Uterus (tissue), 4 donors: ENCODE measurements around the gene TMPRSS13. TPM values are rescaled to one million over a fixed set of nuclear protein-coding genes. Genes with fewer than 3 reads are reported as not detected.
"Not testable (repeated sequence)": the region's sequence is repeated elsewhere in the genome, so short reads cannot be mapped to it uniquely, and the experiment has no call there.

Experiments
- DNase-seq, 2 donors: peaks; one replicate each; pipeline ENCODE4 v3.0.0-alpha.2; 2019 to 2020
- H3K27ac ChIP-seq, 2 donors: fragments of 200-600 bp; sonication (generic); 1 replicate in 1 of 2; 2 replicates in 1 of 2; pipeline ENCODE4 v1.5.1; 2016 to 2018
- H3K27me3 ChIP-seq, 2 donors: fragments of 200-600 bp; sonication (generic); one replicate each; pipeline ENCODE4 v1.5.1; 2018 to 2019; ENCODE audit warnings: control low read depth in 1 of 2
- H3K36me3 ChIP-seq, 2 donors: fragments of 200-600 bp; sonication (generic); one replicate each; pipeline ENCODE4 v1.5.1; 2019; ENCODE audit warnings: control low read depth in 1 of 2
- H3K4me1 ChIP-seq, 2 donors: fragments of 200-600 bp; sonication (generic); one replicate each; pipeline ENCODE4 v1.5.1; 2018 to 2019; ENCODE audit warnings: control low read depth in 1 of 2
- H3K4me3 ChIP-seq, 2 donors: fragments of 200-600 bp; sonication (generic); 1 replicate in 1 of 2; 2 replicates in 1 of 2; pipeline ENCODE4 v1.5.1; 2018 to 2019; ENCODE audit warnings: mild to moderate bottlenecking in 1 of 2
- H3K9me3 ChIP-seq, 2 donors: fragments of 200-600 bp; sonication (generic); one replicate each; pipeline ENCODE4 v1.5.1; 2019; ENCODE audit warnings: control low read depth in 1 of 2
- POLR2A ChIP-seq, 2 donors: fragments of 450-650 bp; IDR thresholded peaks; one replicate each; pipeline ENCODE4 v1.6.1; 2016; ENCODE audit warnings: antibody characterized with exemption in 2 of 2, mild to moderate bottlenecking in 1 of 2, moderate library complexity in 1 of 2
- intact Hi-C: fragments of 100-400 bp; cut with DNase I; formaldehyde crosslinking; loops from one replicate; pipeline ENCODE4 v1.15.1; 2023; ENCODE audit warnings: low total_unique reads
- total RNA-seq, 4 donors: library from RNA; depleted of rRNA in 3 of 4; stranded (reverse); fragments of >200 nt in 3 of 4; gene quantifications; one replicate each; pipeline versions ENCODE4 v1.1.0 to v1.2.4, GENCODE V29; 2014 to 2023
- TF ChIP-seq, protein P1 (sequence below), 4 experiments: fragments of 200-600 bp in 2 of 4; fragments of 450-650 bp in 2 of 4; sonication (generic) in 2 of 4; IDR thresholded peaks; one replicate each; pipeline ENCODE4 v1.5.1; 2016 to 2019; ENCODE audit warnings: antibody characterized with exemption in 4 of 4, mild to moderate bottlenecking in 2 of 4, moderate library complexity in 1 of 4
- donor health status: DM: yes; HTN: yes; CAD: no.

The TMPRSS13 gene
- total RNA-seq, 4 donors from 2014 or later, result 0.15 to 0.90 (median 0.51) TPM; not detected in 1

- H3K27ac ChIP-seq, result no peak overlapping the region
- no peak for DNase-seq
- no peaks in the 10 kb centered on the region for H3K9me3 ChIP-seq
- no peaks in the 10 kb centered on the region for H3K36me3 ChIP-seq
- TF ChIP-seq POLR2A (IDR thresholded peaks at IDR 0.05), result no peak
- TF ChIP-seq, protein P1, sequence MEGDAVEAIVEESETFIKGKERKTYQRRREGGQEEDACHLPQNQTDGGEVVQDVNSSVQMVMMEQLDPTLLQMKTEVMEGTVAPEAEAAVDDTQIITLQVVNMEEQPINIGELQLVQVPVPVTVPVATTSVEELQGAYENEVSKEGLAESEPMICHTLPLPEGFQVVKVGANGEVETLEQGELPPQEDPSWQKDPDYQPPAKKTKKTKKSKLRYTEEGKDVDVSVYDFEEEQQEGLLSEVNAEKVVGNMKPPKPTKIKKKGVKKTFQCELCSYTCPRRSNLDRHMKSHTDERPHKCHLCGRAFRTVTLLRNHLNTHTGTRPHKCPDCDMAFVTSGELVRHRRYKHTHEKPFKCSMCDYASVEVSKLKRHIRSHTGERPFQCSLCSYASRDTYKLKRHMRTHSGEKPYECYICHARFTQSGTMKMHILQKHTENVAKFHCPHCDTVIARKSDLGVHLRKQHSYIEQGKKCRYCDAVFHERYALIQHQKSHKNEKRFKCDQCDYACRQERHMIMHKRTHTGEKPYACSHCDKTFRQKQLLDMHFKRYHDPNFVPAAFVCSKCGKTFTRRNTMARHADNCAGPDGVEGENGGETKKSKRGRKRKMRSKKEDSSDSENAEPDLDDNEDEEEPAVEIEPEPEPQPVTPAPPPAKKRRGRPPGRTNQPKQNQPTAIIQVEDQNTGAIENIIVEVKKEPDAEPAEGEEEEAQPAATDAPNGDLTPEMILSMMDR (IDR thresholded peaks at IDR 0.05), result no peak
- no peaks in the 10 kb centered on the region for H3K4me1 ChIP-seq
- intact Hi-C loops, result no loop called here
- H3K4me3 ChIP-seq, result no peak overlapping the region
- no peaks in the 10 kb centered on the region for H3K27me3 ChIP-seq
These were observed 21.1 kb upstream of the TMPRSS13 start for GRCh38 chr11:117950301-117950700.

DNA sequence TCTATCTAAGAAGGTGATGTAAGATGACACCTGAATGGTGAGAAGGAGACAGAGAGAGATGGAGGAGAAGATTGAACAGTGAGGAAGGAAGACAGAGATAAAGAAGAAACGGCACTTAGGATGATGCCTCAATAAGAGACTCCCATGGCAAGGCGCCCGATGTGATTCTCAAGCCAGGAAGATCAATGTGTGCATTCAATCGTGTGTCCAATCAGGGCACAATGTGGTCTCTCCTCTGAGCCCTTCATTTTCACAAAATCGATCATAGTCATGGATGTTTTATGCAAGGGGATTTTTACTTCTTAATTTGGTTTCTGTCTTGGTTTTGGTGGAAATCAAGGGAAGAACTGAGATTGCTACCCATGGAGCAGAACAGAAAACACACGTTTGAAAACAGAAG is 19.9 kb upstream of the TMPRSS13 start:
- no peaks in the 10 kb centered on the region for H3K27me3 ChIP-seq
- TF ChIP-seq POLR2A (IDR thresholded peaks at IDR 0.05), result no peak
- TF ChIP-seq, protein P1 (IDR thresholded peaks at IDR 0.05), result no peak
- H3K36me3 ChIP-seq, result no peaks in the 10 kb centered on the region
- no peaks in the 10 kb centered on the region for H3K4me1 ChIP-seq
- no peaks in the 10 kb centered on the region for H3K9me3 ChIP-seq
- DNase-seq, result no peak
- intact Hi-C loops, result no loop called here
- no peak overlapping the region for H3K27ac ChIP-seq
- no peak overlapping the region for H3K4me3 ChIP-seq

DNA sequence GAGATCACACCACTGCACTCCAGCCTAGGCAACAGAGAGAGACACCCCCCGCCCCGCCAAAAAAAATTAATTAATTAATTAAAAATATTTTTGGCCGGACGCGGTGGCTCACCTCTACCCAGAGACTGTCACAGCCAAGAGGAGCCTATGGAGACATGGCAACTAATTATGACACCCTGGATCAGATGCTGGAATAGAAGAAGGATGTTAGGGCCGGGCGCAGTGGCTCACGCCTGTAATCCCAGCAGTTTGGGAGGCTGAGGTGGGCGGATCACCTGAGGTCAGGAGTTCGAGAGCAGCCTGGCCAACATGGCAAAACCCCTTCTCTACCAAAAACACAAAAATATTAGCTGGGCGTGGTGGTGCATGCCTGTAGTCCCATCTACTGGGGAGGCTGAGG is 19.3 kb upstream of the TMPRSS13 start:
- DNase-seq, H3K36me3 ChIP-seq, H3K9me3 ChIP-seq, H3K27ac ChIP-seq, intact Hi-C loops, H3K4me3 ChIP-seq, H3K4me1 ChIP-seq, H3K27me3 ChIP-seq: not testable (repeated sequence)

GRCh38 chr11:117947751-117948150 is 18.5 kb upstream of the TMPRSS13 start:
- H3K9me3 ChIP-seq, H3K36me3 ChIP-seq, H3K27ac ChIP-seq, DNase-seq, H3K4me1 ChIP-seq, H3K4me3 ChIP-seq, H3K27me3 ChIP-seq: not testable (repeated sequence)
- intact Hi-C loops, result loop anchor here (2.0 kb wide), 1 partner anchor 105 kb away; no protein-coding TSS in a partner anchor

DNA sequence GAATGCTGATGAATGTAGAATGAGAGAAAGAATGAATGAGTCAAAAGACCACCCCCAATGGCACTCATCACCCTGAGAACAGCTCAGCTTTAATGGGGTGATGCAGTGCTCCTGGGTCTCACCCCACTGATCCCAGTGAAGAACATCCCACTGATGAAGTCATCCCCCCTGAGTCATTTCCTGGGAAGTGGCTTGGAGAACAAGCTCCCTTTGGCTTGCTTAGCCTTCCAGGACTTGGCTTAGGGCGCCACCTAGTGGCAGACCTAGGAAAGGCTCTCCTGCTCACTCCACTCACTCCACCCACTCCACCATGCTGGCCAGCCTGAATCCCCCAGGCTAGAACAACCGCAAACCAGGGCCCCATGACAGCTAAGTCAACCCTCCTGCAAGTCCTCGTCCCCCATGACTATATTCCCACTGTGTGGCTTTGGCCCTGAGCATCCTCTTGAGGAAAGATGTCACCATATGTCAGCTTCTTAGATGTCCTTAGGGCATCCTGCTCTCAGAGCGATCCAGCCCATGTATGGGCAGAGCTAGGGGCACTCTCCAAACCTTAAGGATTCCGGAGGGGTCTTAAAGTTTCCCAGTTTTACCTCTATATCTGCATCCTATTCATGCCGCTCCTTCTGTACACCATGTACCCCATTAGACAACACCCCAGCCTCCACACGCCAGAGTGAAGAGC is 17.8 kb upstream of the TMPRSS13 start:
- Histone ChIP-seq H3K27me3 (no peaks in the 10 kb centered on the region), H3K27ac (peak overlapping the region in 1 of 2 donors; percentile 3), H3K36me3 (no peaks in the 10 kb centered on the region), H3K4me1 (no peaks in the 10 kb centered on the region), H3K9me3 (no peaks in the 10 kb centered on the region), H3K4me3 (no peak overlapping the region)
- intact Hi-C loops, result loop anchor here (2.0 kb wide), 1 partner anchor 104 kb away; no protein-coding TSS in a partner anchor
- TF ChIP-seq, protein P1 (IDR thresholded peaks at IDR 0.05), result peak; percentile 94 to 98 (median 96)
- no peak for TF ChIP-seq POLR2A (IDR thresholded peaks at IDR 0.05)
- DNase-seq, result peak; percentile 92 to 94

DNA sequence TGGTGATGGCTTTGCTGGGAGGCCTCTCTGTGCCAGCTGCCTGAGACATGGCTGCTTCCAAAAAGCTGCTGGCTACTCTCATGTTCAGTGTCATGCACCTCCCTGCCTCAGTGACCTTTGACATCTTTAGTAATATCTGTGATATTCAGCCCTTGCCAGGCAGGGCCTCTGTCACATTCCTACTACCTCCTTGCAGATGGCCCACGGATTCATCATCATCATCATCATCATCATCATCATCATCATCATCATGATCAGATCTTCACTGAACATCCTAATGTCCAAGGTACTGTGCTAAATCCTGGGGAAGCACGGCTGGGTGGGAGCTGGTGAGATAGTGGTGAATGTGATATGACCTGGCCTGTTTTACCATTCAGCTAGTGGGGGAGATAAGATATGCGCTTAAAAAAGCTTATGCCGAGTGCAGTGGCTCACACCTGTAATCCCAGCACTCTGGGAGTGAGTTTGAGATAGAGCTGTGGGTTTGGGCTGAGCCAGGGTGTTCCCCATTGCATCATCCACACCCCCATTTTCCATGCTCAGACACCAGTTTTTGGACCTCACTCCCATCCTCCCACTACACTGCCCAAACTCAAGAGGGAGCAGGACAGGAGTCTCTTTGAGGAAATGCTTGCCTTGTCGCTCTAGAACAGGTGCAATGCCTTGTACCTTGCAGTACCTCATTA is 17.1 kb upstream of the TMPRSS13 start:
- no peak overlapping the region for H3K4me3 ChIP-seq
- H3K36me3 ChIP-seq, result no peaks in the 10 kb centered on the region
- H3K27me3 ChIP-seq, result no peaks in the 10 kb centered on the region
- TF ChIP-seq, protein P1 (IDR thresholded peaks at IDR 0.05), result no peak
- TF ChIP-seq POLR2A (IDR thresholded peaks at IDR 0.05), result no peak
- DNase-seq, result no peak
- H3K4me1 ChIP-seq, result no peaks in the 10 kb centered on the region
- intact Hi-C loops, result loop anchor here (2.0 kb wide), 1 partner anchor 103 kb away; no protein-coding TSS in a partner anchor
- H3K9me3 ChIP-seq, result no peaks in the 10 kb centered on the region
- H3K27ac ChIP-seq, result peak overlapping the region in 1 of 2 donors; percentile 3
